ENCODE results near the gene WDFY2.

- TF ChIP-seq SRF (IDR thresholded peaks at IDR 0.05; ENCODE audit: low read depth in 2 of 2, low read length in 2 of 2) (no peak), POLR2A (IDR thresholded peaks at IDR 0.05; ENCODE audit: low read depth, low read length) (no peak), RAD21 (IDR thresholded peaks at IDR 0.05; ENCODE audit: insufficient read depth, low read depth, low read length) (no peak)
- TF ChIP-seq, protein P1, sequence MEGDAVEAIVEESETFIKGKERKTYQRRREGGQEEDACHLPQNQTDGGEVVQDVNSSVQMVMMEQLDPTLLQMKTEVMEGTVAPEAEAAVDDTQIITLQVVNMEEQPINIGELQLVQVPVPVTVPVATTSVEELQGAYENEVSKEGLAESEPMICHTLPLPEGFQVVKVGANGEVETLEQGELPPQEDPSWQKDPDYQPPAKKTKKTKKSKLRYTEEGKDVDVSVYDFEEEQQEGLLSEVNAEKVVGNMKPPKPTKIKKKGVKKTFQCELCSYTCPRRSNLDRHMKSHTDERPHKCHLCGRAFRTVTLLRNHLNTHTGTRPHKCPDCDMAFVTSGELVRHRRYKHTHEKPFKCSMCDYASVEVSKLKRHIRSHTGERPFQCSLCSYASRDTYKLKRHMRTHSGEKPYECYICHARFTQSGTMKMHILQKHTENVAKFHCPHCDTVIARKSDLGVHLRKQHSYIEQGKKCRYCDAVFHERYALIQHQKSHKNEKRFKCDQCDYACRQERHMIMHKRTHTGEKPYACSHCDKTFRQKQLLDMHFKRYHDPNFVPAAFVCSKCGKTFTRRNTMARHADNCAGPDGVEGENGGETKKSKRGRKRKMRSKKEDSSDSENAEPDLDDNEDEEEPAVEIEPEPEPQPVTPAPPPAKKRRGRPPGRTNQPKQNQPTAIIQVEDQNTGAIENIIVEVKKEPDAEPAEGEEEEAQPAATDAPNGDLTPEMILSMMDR (IDR thresholded peaks at IDR 0.05 in 2 of 3, conservative IDR thresholded peaks at IDR 0.05 in 1 of 3; ENCODE audit: control insufficient read depth in 2 of 3, extremely low read depth in 1 of 3, insufficient read depth in 1 of 3, low read depth in 3 of 3, low read length in 3 of 3) = no peak
Measured at GRCh38 chr13:51714663-51715168, 130.5 kb downstream of the WDFY2 start.

Measured in GM12878 (cell line).